Transverse colon (tissue), 4 donors: ENCODE data around the gene KHDRBS1.

ENCODE experiments used
- CTCF ChIP-seq, 5 experiments: fragments of 200-600 bp in 3 of 5; fragments of 450-650 bp in 2 of 5; sonication (generic) in 3 of 5; IDR thresholded peaks; 1 replicate in 2 of 5; 2 replicates in 3 of 5; pipeline ENCODE4 v1.5.1; 2016 to 2017; ENCODE audit warnings: antibody characterized with exemption in 5 of 5, inconsistent platforms in 3 of 5, mild to moderate bottlenecking in 2 of 5, moderate library complexity in 1 of 5
- EP300 ChIP-seq: sonication (generic); formaldehyde crosslinking; IDR thresholded peaks from one replicate; pipeline ENCODE4 v1.6.1; 2017; ENCODE audit warnings: antibody characterized with exemption, low read depth
- POLR2AphosphoS5 ChIP-seq, 3 donors: sonication (generic); formaldehyde crosslinking; IDR thresholded peaks; one replicate each; pipeline ENCODE4 v1.6.1; 2016; ENCODE audit warnings: antibody characterized with exemption in 3 of 3

- TF ChIP-seq CTCF (IDR thresholded peaks at IDR 0.05) (no peak), EP300 (no peak), POLR2AphosphoS5 (IDR thresholded peaks at IDR 0.05) (no peak)
Measured at GRCh38 chr1:32055416-32055815, 41.7 kb downstream of the KHDRBS1 start.
